IMR-90 (cell line): Measurements from ENCODE around the gene SIRPG. TPM values are rescaled to one million over a fixed set of nuclear protein-coding genes. Genes with fewer than 3 reads are reported as not detected.
A peak's percentile ranks its signal among the peaks of the same experiment; 100 is the strongest.

ENCODE experiments used
- ATAC-seq: fragments of 200-7000 bp; cut with Tn5 transposase; 2 replicates; pipeline ENCODE4 v1.9.1; 2020; ENCODE audit warnings: low read depth, mild to moderate bottlenecking, moderate library complexity
- BruUV-seq: library from RNA; stranded (reverse); fragments of 400-500 nt; replicated peaks from 2 replicates; lab custom pipeline; 2021; lab: Mats Ljungman, UMichigan
- CTCF ChIA-PET: fragments of 300-600 bp; formaldehyde crosslinking; extraction: SDS; loops from one replicate; lab custom pipeline; 2021; ENCODE audit warnings: antibody characterized with exemption; lab: Yijun Ruan, JAX
- POLR2A ChIA-PET: fragments of 300-600 bp; sonication (Branson Sonifier 250); formaldehyde crosslinking; loops from one replicate; lab custom pipeline; 2022; ENCODE audit warnings: antibody characterized with exemption; ENCODE audit not compliant: unreplicated experiment; lab: Charles Lee
- DNase-seq: peaks from one replicate; pipeline ENCODE4 v3.0.0; 2013
- H2AFZ ChIP-seq: replicated peaks from 2 replicates; pipeline ENCODE3; 2013; ENCODE audit warnings: low read length, mild to moderate bottlenecking; ENCODE audit not compliant: poor library complexity
- H2AK5ac ChIP-seq: 2 replicates; pipeline ENCODE4 v1.6.1; 2013; ENCODE audit warnings: low read depth, low read length, inconsistent platforms
- H2AK9ac ChIP-seq: replicated peaks from 2 replicates; pipeline ENCODE3; 2013; ENCODE audit warnings: mild to moderate bottlenecking, low read depth, low read length, moderate library complexity; ENCODE audit not compliant: poor library complexity
- H2BK120ac ChIP-seq: 2 replicates; pipeline ENCODE4 v1.6.1; 2013; ENCODE audit warnings: low read depth, low read length, inconsistent platforms
- H2BK15ac ChIP-seq: 3 replicates; pipeline ENCODE4 v1.6.1; 2013; ENCODE audit warnings: low read depth, low read length, inconsistent platforms
- H2BK20ac ChIP-seq: 2 replicates; pipeline ENCODE4 v1.6.1; 2013; ENCODE audit warnings: low read depth, mild to moderate bottlenecking, inconsistent platforms, low read length, moderate library complexity
- H2BK5ac ChIP-seq: 2 replicates; pipeline ENCODE4 v1.6.1; 2013; ENCODE audit warnings: mild to moderate bottlenecking, low read depth, low read length, inconsistent platforms; ENCODE audit not compliant: poor library complexity, severe bottlenecking
- H3K14ac ChIP-seq: replicated peaks from 2 replicates; pipeline ENCODE4 v1.6.1; 2013; ENCODE audit warnings: low read depth, low read length, inconsistent platforms
- H3K18ac ChIP-seq: 2 replicates; pipeline ENCODE4 v1.6.1; 2013; ENCODE audit warnings: low read depth, low read length, control low read depth
- H3K23ac ChIP-seq: 2 replicates; pipeline ENCODE4 v1.6.1; 2013; ENCODE audit warnings: low read depth, low read length, inconsistent platforms
- H3K27ac ChIP-seq: 2 replicates; pipeline ENCODE4 v1.5.1; 2013; ENCODE audit warnings: mild to moderate bottlenecking, control low read depth, low read length; ENCODE audit not compliant: insufficient read depth
- H3K27me3 ChIP-seq: 2 replicates; pipeline ENCODE4 v1.6.1; 2013; ENCODE audit warnings: low read length; ENCODE audit not compliant: control insufficient read depth, insufficient read depth
- H3K36me3 ChIP-seq: 2 replicates; pipeline ENCODE4 v1.6.1; 2013; ENCODE audit warnings: low read length, mixed read lengths; ENCODE audit not compliant: control insufficient read depth, insufficient read depth
- H3K4ac ChIP-seq: 2 replicates; pipeline ENCODE4 v1.6.1; 2013; ENCODE audit warnings: low read depth, low read length, inconsistent platforms
- H3K4me1 ChIP-seq: 2 replicates; pipeline ENCODE4 v1.6.1; 2013; ENCODE audit warnings: low read length, mixed read lengths; ENCODE audit not compliant: control insufficient read depth, insufficient read depth
- H3K4me2 ChIP-seq: 2 replicates; pipeline ENCODE4 v1.6.1; 2013; ENCODE audit warnings: low read depth, mild to moderate bottlenecking, control low read depth, low read length, moderate library complexity
- H3K4me3 ChIP-seq: 2 replicates; pipeline ENCODE4 v1.5.1; 2013; ENCODE audit warnings: low read depth, mild to moderate bottlenecking, control low read depth, low read length, moderate library complexity; ENCODE audit not compliant: insufficient read depth
- H3K56ac ChIP-seq: 2 replicates; pipeline ENCODE4 v1.6.1; 2013; ENCODE audit warnings: low read length, inconsistent platforms; ENCODE audit not compliant: insufficient read depth; ENCODE audit errors: extremely low read depth
- H3K79me1 ChIP-seq, 2 experiments: 2 replicates each; pipeline ENCODE4 v1.6.1; 2013; ENCODE audit warnings: low read length in 2 of 2, inconsistent platforms in 1 of 2, low read depth in 1 of 2
- H3K9ac ChIP-seq: 2 replicates; pipeline ENCODE4 v1.6.1; 2013; ENCODE audit warnings: low read depth, low read length, control low read depth
- H3K9me1 ChIP-seq: 2 replicates; pipeline ENCODE4 v1.6.1; 2013; ENCODE audit warnings: low read length, inconsistent platforms; ENCODE audit not compliant: insufficient read depth
- H3K9me3 ChIP-seq: 2 replicates; pipeline ENCODE4 v1.6.1; 2013; ENCODE audit warnings: low read length; ENCODE audit not compliant: control insufficient read depth, insufficient read depth
- H4K20me1 ChIP-seq: 2 replicates; pipeline ENCODE4 v1.6.1; 2013; ENCODE audit warnings: low read length, inconsistent platforms; ENCODE audit not compliant: insufficient read depth
- H4K5ac ChIP-seq: 2 replicates; pipeline ENCODE4 v1.6.1; 2013; ENCODE audit warnings: mild to moderate bottlenecking, low read depth, low read length, control low read depth
- H4K8ac ChIP-seq, 2 experiments: 2 replicates each; pipeline ENCODE4 v1.6.1; 2013; ENCODE audit warnings: low read depth in 2 of 2, low read length in 2 of 2, control low read depth in 1 of 2, inconsistent platforms in 1 of 2
- H4K91ac ChIP-seq: 2 replicates; pipeline ENCODE4 v1.6.1; 2013; ENCODE audit warnings: low read depth, low read length, inconsistent platforms; ENCODE audit not compliant: insufficient read depth
- CEBPB ChIP-seq: IDR thresholded peaks from 2 replicates; pipeline ENCODE4 v1.6.1; 2012; ENCODE audit warnings: low read depth, low read length, improper control_type of control experiment
- RAD21 ChIP-seq: IDR thresholded peaks from 2 replicates; pipeline ENCODE4 v1.6.1; 2012; ENCODE audit warnings: low read length, improper control_type of control experiment
- RCOR1 ChIP-seq: IDR thresholded peaks from 2 replicates; pipeline ENCODE4 v1.6.1; 2012; ENCODE audit warnings: mild to moderate bottlenecking, low read length, improper control_type of control experiment; ENCODE audit not compliant: insufficient replicate concordance
- RFX5 ChIP-seq: IDR thresholded peaks from 2 replicates; pipeline ENCODE4 v1.8.0; 2012; ENCODE audit warnings: low read depth, mild to moderate bottlenecking, low read length, moderate library complexity
- SMC3 ChIP-seq: fragments of 150-350 bp; IDR thresholded peaks from 2 replicates; pipeline ENCODE4 v1.6.1; 2016; ENCODE audit warnings: low read depth, mild to moderate bottlenecking, antibody characterized with exemption, low read length, moderate library complexity
- dilution Hi-C: fragments of 300-500 bp; cut with HindIII; formaldehyde crosslinking; loops from one replicate; pipeline ENCODE4 v1.14.3; 2018; ENCODE audit warnings: low sequenced_read_pairs; ENCODE audit not compliant: unreplicated experiment
- in situ Hi-C: fragments of 300-500 bp; cut with MboI; formaldehyde crosslinking; loops from 3 replicates; pipeline ENCODE4 v1.14.3; 2019; ENCODE audit warnings: low sequenced_read_pairs, inconsistent platforms, mixed read lengths
- intact Hi-C: fragments of 100-400 bp; cut with micrococcal nuclease; formaldehyde crosslinking; loops from 2 replicates; pipeline ENCODE4 v1.10.0; 2022
- polyA plus RNA-seq, 3 experiments: library from polyadenylated mRNA; depleted of rRNA; stranded (reverse); fragments of >200 nt; gene quantifications; 2 replicates each; pipeline ENCODE4 v1.2.3, GENCODE V29; 2012; ENCODE audit warnings: low replicate concordance in 1 of 3
- total RNA-seq: library from RNA; depleted of rRNA; stranded (reverse); fragments of >200 nt; gene quantifications from 2 replicates; pipeline ENCODE4 v1.2.3, GENCODE V29; 2012

Gene SIRPG
- total and polyA plus RNA-seq, 2 of the 4 experiments (the other 2 are of a cell fraction), result not detected

GRCh38 chr20:1618954-1619540 is 38.5 kb downstream of the SIRPG start:
- H3K4me1 ChIP-seq, result no peaks in the 10 kb centered on the region
- no peak overlapping the region for H3K27ac ChIP-seq
- ChIA-PET CTCF (no interaction called here), POLR2A (no interaction called here)
- no peak overlapping the region for H4K5ac ChIP-seq
- no peak overlapping the region for H3K4me3 ChIP-seq
- no peak overlapping the region for H3K4ac ChIP-seq
- H3K79me1 ChIP-seq, result no peaks in the 10 kb centered on the region
- H2BK120ac ChIP-seq, result no peak overlapping the region
- intact Hi-C loops (no loop called here), dilution Hi-C loops (no loop called here), in situ Hi-C loops (no loop called here)
- H2AK5ac ChIP-seq, result no peak overlapping the region
- H2BK5ac ChIP-seq, result no peak overlapping the region
- H3K9ac ChIP-seq, result no peak overlapping the region
- no peak overlapping the region for H3K56ac ChIP-seq
- no peak overlapping the region for H2AFZ ChIP-seq
- no peak overlapping the region for H2BK20ac ChIP-seq
- ATAC-seq (no peak), DNase-seq (peak; percentile 0)
- H3K36me3 ChIP-seq, result no peaks in the 10 kb centered on the region
- H3K4me2 ChIP-seq, result no peak overlapping the region
- H2BK15ac ChIP-seq, result no peak overlapping the region
- H4K8ac ChIP-seq, result no peak overlapping the region
- 0 out of 2 replicates have a peak, but pooled peaks cover 1% of the 10 kb centered on the region for H3K9me3 ChIP-seq
- no peak overlapping the region for H3K14ac ChIP-seq
- TF ChIP-seq RAD21 (no peak), RFX5 (no peak), CEBPB (no peak), RCOR1 (no peak), SMC3 (no peak)
- BruUV-seq, result no TSS peak
- H3K23ac ChIP-seq, result no peak overlapping the region
- H3K27me3 ChIP-seq, result no peaks in the 10 kb centered on the region
- no peak overlapping the region for H3K18ac ChIP-seq
- no peaks in the 10 kb centered on the region for H3K9me1 ChIP-seq
- H4K91ac ChIP-seq, result no peak overlapping the region
- H4K20me1 ChIP-seq, result no peaks in the 10 kb centered on the region
- no peak overlapping the region for H2AK9ac ChIP-seq
